ENCODE measurements around the gene NTHL1. TPM values are rescaled to one million over a fixed set of nuclear protein-coding genes. Genes with fewer than 3 reads are reported as not detected.

NTHL1 gene
- total and polyA plus RNA-seq, 2 of the 13 experiments (the other 11 are each of a cell fraction or from before 2014, with no cell fraction given) = 47.5 to 64.9 TPM

GRCh38 chr16:2036200-2036966 lies 11.3 kb downstream of the NTHL1 start (continued):
- TF ChIP-seq ZSCAN5A (CRISPR knock-in tag; IDR thresholded peaks at IDR 0.05; ENCODE audit: borderline replicate concordance) (no peak), ZSCAN25 (CRISPR knock-in tag; IDR thresholded peaks at IDR 0.05) (no peak), ZSCAN20 (CRISPR knock-in tag; IDR thresholded peaks at IDR 0.05; ENCODE audit: borderline replicate concordance) (no peak), WIZ (CRISPR knock-in tag; IDR thresholded peaks at IDR 0.05) (no peak), ZNF501 (CRISPR knock-in tag; IDR thresholded peaks at IDR 0.05) (no peak), ZBTB38 (CRISPR knock-in tag; IDR thresholded peaks at IDR 0.05) (peak; percentile 87), CC2D1A (CRISPR knock-in tag; IDR thresholded peaks at IDR 0.05) (no peak), CBFB (CRISPR knock-in tag; IDR thresholded peaks at IDR 0.05) (no peak), AGO1 (IDR thresholded peaks at IDR 0.05; ENCODE audit: low read depth, low read length, poor library complexity, severe bottlenecking) (peak; percentile 50), PRMT3 (CRISPR knock-in tag; IDR thresholded peaks at IDR 0.05; ENCODE audit: borderline replicate concordance, low read depth) (no peak), GMEB1 (CRISPR knock-in tag; IDR thresholded peaks at IDR 0.05; ENCODE audit: borderline replicate concordance) (no peak), ZBTB46 (CRISPR knock-in tag; IDR thresholded peaks at IDR 0.05; ENCODE audit: borderline replicate concordance) (no peak), ZNF367 (CRISPR knock-in tag; IDR thresholded peaks at IDR 0.05; ENCODE audit: borderline replicate concordance) (no peak), JARID2 (CRISPR knock-in tag; IDR thresholded peaks at IDR 0.05; ENCODE audit: insufficient replicate concordance) (no peak)
- TF ChIP-seq, protein P1, sequence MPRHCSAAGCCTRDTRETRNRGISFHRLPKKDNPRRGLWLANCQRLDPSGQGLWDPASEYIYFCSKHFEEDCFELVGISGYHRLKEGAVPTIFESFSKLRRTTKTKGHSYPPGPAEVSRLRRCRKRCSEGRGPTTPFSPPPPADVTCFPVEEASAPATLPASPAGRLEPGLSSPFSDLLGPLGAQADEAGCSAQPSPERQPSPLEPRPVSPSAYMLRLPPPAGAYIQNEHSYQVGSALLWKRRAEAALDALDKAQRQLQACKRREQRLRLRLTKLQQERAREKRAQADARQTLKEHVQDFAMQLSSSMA (CRISPR knock-in tag; IDR thresholded peaks at IDR 0.05) = peak; percentile 21; the same call in 1 of the 2 replicates
- TF ChIP-seq, protein P2, sequence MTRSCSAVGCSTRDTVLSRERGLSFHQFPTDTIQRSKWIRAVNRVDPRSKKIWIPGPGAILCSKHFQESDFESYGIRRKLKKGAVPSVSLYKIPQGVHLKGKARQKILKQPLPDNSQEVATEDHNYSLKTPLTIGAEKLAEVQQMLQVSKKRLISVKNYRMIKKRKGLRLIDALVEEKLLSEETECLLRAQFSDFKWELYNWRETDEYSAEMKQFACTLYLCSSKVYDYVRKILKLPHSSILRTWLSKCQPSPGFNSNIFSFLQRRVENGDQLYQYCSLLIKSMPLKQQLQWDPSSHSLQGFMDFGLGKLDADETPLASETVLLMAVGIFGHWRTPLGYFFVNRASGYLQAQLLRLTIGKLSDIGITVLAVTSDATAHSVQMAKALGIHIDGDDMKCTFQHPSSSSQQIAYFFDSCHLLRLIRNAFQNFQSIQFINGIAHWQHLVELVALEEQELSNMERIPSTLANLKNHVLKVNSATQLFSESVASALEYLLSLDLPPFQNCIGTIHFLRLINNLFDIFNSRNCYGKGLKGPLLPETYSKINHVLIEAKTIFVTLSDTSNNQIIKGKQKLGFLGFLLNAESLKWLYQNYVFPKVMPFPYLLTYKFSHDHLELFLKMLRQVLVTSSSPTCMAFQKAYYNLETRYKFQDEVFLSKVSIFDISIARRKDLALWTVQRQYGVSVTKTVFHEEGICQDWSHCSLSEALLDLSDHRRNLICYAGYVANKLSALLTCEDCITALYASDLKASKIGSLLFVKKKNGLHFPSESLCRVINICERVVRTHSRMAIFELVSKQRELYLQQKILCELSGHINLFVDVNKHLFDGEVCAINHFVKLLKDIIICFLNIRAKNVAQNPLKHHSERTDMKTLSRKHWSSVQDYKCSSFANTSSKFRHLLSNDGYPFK (CRISPR knock-in tag; IDR thresholded peaks at IDR 0.05; ENCODE audit: borderline replicate concordance) = 0 out of 2 replicates have a peak, but pooled peaks have one; percentile 0
- TF ChIP-seq, protein P3, sequence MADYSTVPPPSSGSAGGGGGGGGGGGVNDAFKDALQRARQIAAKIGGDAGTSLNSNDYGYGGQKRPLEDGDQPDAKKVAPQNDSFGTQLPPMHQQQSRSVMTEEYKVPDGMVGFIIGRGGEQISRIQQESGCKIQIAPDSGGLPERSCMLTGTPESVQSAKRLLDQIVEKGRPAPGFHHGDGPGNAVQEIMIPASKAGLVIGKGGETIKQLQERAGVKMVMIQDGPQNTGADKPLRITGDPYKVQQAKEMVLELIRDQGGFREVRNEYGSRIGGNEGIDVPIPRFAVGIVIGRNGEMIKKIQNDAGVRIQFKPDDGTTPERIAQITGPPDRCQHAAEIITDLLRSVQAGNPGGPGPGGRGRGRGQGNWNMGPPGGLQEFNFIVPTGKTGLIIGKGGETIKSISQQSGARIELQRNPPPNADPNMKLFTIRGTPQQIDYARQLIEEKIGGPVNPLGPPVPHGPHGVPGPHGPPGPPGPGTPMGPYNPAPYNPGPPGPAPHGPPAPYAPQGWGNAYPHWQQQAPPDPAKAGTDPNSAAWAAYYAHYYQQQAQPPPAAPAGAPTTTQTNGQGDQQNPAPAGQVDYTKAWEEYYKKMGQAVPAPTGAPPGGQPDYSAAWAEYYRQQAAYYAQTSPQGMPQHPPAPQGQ (CRISPR knock-in tag; IDR thresholded peaks at IDR 0.05; ENCODE audit: borderline replicate concordance) = no peak
